Ovary (tissue), 3 donors: ENCODE data around the gene FAM3A.

Source experiments
- EP300 ChIP-seq: sonication (generic); formaldehyde crosslinking; IDR thresholded peaks from one replicate; pipeline ENCODE4 v1.6.1; 2017; ENCODE audit warnings: antibody characterized with exemption
- POLR2A ChIP-seq: fragments of 450-650 bp; IDR thresholded peaks from one replicate; pipeline ENCODE4 v1.6.1; 2017; ENCODE audit warnings: antibody characterized with exemption, mild to moderate bottlenecking, moderate library complexity
- TF ChIP-seq, protein P1 (sequence below), 3 donors: fragments of 450-650 bp in 2 of 3; fragments of 200-600 bp in 1 of 3; IDR thresholded peaks; one replicate each; pipeline versions ENCODE4 v1.5.1 to v1.8.0; 2016 to 2022; ENCODE audit warnings: antibody characterized with exemption in 3 of 3, mild to moderate bottlenecking in 1 of 3
- donor health status: DM: no; HTN: no; CAD: no.

DNA sequence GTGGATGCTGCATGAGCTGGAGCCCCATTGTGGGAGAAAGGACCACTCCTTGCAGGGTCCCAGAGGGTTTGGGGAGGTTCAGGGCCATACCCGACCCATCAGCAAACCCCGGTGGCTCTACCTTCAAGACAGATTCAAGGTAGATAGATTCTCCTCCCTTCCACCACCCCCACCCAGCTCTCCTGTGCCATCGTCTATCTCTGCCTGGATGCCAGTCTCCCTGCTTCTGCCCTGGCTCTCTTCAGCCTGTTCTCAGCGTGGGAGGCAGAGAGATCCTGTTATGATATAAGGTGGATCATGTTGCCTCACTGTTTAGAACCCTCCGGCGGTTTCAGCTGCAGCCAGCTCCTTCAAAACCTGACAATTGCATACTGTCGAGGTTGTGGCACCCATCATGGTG is 42.3 kb downstream of the FAM3A start:
- TF ChIP-seq, protein P1, sequence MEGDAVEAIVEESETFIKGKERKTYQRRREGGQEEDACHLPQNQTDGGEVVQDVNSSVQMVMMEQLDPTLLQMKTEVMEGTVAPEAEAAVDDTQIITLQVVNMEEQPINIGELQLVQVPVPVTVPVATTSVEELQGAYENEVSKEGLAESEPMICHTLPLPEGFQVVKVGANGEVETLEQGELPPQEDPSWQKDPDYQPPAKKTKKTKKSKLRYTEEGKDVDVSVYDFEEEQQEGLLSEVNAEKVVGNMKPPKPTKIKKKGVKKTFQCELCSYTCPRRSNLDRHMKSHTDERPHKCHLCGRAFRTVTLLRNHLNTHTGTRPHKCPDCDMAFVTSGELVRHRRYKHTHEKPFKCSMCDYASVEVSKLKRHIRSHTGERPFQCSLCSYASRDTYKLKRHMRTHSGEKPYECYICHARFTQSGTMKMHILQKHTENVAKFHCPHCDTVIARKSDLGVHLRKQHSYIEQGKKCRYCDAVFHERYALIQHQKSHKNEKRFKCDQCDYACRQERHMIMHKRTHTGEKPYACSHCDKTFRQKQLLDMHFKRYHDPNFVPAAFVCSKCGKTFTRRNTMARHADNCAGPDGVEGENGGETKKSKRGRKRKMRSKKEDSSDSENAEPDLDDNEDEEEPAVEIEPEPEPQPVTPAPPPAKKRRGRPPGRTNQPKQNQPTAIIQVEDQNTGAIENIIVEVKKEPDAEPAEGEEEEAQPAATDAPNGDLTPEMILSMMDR (IDR thresholded peaks at IDR 0.05), result no peak
- TF ChIP-seq EP300, result no peak
- TF ChIP-seq POLR2A, result no peak
